HFFc6 (cell line): Measurements from ENCODE around the gene PDX1. TPM values are rescaled to one million over a fixed set of nuclear protein-coding genes. Genes with fewer than 3 reads are reported as not detected.

Experiments
- DNase-seq: peaks from one replicate; pipeline ENCODE4 v3.0.0-alpha.2; 2018
- H3K27ac Mint-ChIP-seq: 2 replicates; pipeline ENCODE4 v1.8.0; 2020; ENCODE audit warnings: mild to moderate bottlenecking, mixed read lengths
- H3K27me3 Mint-ChIP-seq: 2 replicates; pipeline ENCODE4 v1.8.0; 2021; ENCODE audit warnings: mild to moderate bottlenecking, moderate library complexity, mixed read lengths; ENCODE audit not compliant: insufficient read depth
- H3K36me3 Mint-ChIP-seq: 2 replicates; pipeline ENCODE4 v1.8.0; 2021; ENCODE audit warnings: low read depth, mixed read lengths
- H3K4me1 Mint-ChIP-seq: 2 replicates; pipeline ENCODE4 v1.8.0; 2020; ENCODE audit warnings: low read depth, mixed read lengths
- H3K4me3 Mint-ChIP-seq: 2 replicates; pipeline ENCODE4 v1.8.0; 2020; ENCODE audit warnings: mild to moderate bottlenecking, moderate library complexity, mixed read lengths
- H3K9me3 Mint-ChIP-seq: 2 replicates; pipeline ENCODE4 v1.8.0; 2020; ENCODE audit warnings: mild to moderate bottlenecking, mixed read lengths
- CTCF ChIP-seq: fragments of 200-600 bp; sonication (generic); IDR thresholded peaks from 2 replicates; pipeline ENCODE4 v1.5.0; 2021; ENCODE audit warnings: antibody characterized with exemption, mild to moderate bottlenecking
- total RNA-seq, 6 experiments: library from RNA; stranded (reverse); fragmentation: NEBNext Ultra II Directional; extraction: Animal tissue kit (Norgen Biotek cat#: 25700); gene quantifications; 2 replicates in 1 of 6; 3 replicates in 5 of 6; pipeline ENCODE4 v1.2.3, GENCODE V29; 2021

The PDX1 gene
- total RNA-seq, 6 experiments from 2014 or later = not detected

GRCh38 chr13:27972478-27972820, 52.6 kb downstream of the PDX1 start:
- no peaks in the 10 kb centered on the region for H3K4me1 Mint-ChIP-seq
- H3K4me3 Mint-ChIP-seq = no peak overlapping the region
- H3K36me3 Mint-ChIP-seq = no peaks in the 10 kb centered on the region
- no peak for TF ChIP-seq CTCF
- H3K9me3 Mint-ChIP-seq = peaks cover under 1% of the 10 kb centered on the region; the same call in 1 of the 2 replicates
- DNase-seq = no peak
- H3K27ac Mint-ChIP-seq = no peak overlapping the region
- H3K27me3 Mint-ChIP-seq = peaks cover 77% of the 10 kb centered on the region

- no peak for DNase-seq
- H3K27ac Mint-ChIP-seq = no peak overlapping the region
- TF ChIP-seq CTCF = no peak
- no peak overlapping the region for H3K4me3 Mint-ChIP-seq
- peaks cover 73% of the 10 kb centered on the region for H3K27me3 Mint-ChIP-seq
- H3K4me1 Mint-ChIP-seq = no peaks in the 10 kb centered on the region
- peaks cover 4% of the 10 kb centered on the region; the same call in 1 of the 2 replicates for H3K9me3 Mint-ChIP-seq
- no peaks in the 10 kb centered on the region for H3K36me3 Mint-ChIP-seq
Observed at GRCh38 chr13:27973291-27973690, 53.5 kb downstream of the PDX1 start.

GRCh38 chr13:27973961-27974662, 54.3 kb downstream of the PDX1 start:
- no peak overlapping the region for H3K4me3 Mint-ChIP-seq
- H3K36me3 Mint-ChIP-seq = no peaks in the 10 kb centered on the region
- peaks cover 4% of the 10 kb centered on the region; the same call in 1 of the 2 replicates for H3K9me3 Mint-ChIP-seq
- no peak for DNase-seq
- H3K27ac Mint-ChIP-seq = no peak overlapping the region
- peaks cover 79% of the 10 kb centered on the region for H3K27me3 Mint-ChIP-seq
- peaks cover under 1% of the 10 kb centered on the region; the same call in 1 of the 2 replicates for H3K4me1 Mint-ChIP-seq
- TF ChIP-seq CTCF = no peak

Other genes starting within 250 kb of the PDX1 start
- gene GSX1, start 127.5 kb upstream of the PDX1 start, total RNA-seq = not detected
- not detected for gene CDX2, start 49.3 kb downstream of the PDX1 start, total RNA-seq
- gene URAD, start 68.7 kb downstream of the PDX1 start, total RNA-seq = not detected
- gene FLT3, start 180.6 kb downstream of the PDX1 start, total RNA-seq = not detected
- gene PAN3, start 218.5 kb downstream of the PDX1 start, total RNA-seq = 10 to 100 TPM; 16.9 to 20.2 (median 18.0) TPM